NCI-H2107 (cell line): ENCODE data around the gene VAMP3.

Source experiments
- DNase-seq: peaks from one replicate; lab custom pipeline; 2025; lab: John Stamatoyannopoulos, UW

VAMP3 gene, protein sequence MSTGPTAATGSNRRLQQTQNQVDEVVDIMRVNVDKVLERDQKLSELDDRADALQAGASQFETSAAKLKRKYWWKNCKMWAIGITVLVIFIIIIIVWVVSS

DNA sequence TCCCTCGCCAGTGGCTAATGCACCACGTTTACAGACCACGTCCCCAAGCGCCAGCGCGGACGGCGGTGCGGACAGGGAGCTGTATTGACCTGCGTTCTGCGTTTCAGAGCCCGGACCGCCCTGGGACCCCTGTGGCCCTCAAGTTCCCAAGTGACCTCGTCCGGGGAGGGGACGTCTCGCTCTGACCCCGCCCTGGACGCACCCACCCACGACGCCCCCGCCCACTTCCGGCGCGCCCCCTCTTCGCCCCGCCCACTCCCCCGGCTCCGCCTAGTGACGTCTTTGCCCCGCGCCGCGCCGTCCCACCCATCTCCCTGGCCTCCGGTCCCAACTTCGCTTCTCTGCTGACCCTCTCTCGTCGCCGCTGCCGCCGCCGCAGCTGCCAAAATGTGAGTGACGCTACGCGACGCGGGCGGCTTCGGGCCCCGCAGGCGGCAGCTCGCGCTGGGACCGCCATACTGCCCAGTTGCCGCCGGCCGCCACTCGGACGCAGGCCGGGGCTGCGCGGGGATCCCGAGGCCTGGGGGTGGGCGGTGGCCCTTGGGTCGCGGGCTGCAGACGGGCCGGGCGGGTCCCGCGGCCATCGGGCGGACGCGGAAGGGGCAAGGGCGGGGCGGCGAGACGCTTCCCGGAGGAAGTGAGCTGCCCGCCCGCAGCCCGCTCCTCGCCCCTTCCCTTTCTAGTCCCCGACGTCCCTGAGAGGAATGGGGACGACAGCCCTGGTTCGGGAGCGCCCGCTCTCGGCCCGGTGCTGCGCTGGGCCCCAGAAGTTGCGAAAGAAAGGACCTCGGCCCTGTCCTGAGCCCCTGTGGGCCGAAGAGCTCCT lies at the start of gene VAMP3:
VAMP3 (plus strand) TSS at position 300 of the 826 bp plus-strand sequence; CDS start at position 388, 88 bp downstream.
- DNase-seq = no peak

DNA sequence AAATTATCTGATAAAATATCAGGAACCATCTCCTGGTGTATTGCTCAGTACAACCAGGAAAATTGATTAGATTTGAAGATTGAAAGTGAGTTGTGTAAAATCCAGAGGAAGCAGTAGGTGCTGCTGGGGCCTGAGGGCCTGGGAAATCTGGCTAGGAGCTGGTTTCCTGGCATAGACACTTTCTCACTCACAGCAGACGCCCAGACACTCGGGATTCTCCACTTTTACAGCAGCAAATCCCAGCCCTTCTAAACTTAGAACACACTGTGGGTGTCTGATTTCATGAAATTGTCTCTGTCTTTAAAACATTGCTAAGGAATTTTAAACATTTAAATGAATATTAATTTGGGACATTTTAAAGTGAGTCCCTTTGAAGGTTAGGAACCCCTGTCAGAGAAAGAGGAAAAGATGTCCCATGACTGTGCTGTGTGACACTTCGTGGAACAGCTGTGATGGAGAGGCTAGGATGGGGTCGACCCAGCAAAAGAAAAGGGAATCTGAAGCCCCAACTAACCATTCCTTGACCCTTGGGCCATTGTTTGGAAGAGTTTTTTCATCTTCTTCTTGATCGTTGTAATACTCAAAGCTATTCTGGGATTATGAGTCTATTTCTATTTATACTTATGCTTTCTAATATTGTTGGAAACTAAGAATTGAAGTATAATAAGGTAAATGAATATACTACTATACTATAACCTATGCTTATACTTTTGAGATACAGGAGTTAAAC lies 49.0 kb upstream of the VAMP3 start:
- no peak for DNase-seq

DNA sequence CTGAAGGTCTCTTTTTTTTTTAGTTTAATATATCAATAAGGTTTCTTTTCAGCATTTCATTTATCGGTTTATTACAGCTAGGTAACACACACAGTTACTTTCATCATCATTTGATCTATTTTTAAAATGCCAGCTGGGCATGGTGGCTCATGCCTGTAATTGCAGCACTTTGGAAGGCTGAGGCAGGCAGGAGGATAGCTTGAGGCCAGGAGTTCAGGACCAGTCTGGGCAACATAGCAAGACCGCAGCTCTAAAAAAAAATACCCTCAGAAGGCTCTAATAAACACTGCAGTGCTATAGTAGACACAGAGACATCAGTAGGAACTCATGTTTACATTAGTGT lies 48.5 kb upstream of the VAMP3 start:
- DNase-seq = no peak

DNA sequence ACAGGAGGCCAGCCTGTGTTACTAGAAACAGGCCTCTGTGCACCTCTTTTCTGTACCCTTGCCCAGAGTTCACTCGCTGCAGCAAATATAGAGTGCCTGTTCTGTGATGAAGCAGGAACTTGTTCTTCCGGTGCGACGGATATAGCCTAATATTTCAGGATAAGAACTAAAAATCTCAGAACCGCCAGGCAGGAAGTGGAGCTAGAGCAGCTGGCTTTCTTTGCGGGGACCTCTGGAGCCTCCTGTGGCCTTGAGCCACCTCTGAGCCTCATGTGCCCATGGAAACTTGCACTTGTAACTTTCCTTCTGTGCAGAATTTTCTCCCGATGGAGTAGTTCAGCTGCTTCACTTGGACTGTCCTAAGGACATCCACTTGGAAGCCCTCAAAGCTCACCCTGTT lies 44.5 kb upstream of the VAMP3 start:
- DNase-seq = no peak

DNA sequence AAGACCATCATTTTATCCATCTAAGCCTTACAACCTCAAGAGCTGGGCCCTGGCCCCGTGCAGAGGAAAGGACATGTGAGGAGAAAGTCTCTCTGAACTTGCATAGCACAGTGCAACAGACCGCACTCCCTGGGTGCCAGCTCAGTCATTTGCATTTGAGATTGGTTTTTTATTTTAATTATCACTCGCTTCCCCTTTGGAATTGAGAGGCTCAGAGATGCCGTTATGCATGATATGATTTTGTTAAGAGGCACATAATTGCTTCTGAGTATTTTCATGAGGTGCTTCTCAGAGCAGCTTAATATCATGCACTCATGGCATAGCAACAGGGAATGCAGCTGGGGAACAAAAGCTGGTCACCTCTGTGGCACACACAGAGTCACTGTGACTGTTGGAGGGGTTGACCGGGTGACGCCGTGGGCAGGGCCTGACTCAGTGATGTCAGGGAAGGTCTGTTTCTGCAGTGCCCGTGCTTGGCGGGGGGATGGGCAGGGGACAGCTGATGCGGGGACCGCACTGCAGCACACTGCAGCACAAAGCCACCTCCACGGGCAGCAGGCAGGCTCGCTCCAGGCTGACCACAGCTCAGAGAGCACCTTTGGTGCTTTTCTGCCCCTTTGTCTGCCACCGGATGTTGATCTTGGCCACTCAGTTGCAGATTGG lies 43.2 kb upstream of the VAMP3 start:
- DNase-seq = no peak

DNA sequence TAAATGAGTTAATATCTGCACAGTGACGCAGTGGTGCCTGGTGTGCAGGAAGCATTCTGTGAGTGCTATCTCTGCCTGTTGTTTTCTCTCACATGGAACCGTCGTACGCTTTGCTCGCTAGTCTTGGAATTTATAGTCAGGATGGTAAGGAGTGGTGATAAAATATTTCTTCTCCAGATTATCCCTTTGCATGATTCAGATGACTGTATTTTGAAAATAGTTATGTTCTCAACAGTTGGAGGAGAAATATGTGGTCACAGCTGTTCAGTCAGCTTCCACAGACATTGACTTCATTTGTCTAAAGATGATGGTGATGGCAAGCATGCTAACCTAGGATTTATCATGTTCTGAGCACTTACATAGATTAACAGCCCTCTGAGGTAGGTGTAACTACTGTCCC lies 41.3 kb upstream of the VAMP3 start:
- no peak for DNase-seq

DNA sequence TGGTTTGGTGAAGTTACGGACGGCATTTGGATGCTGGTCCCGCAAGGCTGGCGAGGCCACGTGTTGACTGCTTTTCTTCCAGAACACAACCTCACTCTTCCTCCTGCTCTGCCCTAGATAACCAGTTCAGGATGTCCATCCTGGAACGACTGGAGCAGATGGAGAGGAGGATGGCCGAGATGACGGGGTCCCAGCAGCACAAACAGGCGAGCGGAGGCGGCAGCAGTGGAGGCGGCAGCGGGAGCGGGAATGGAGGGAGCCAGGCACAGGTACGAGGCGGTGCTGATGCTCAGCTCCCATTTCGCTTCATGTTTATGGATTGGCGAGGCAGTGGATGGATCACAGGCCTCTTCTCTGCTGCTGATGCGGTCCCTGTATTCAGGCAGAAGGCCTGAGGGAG lies 38.8 kb upstream of the VAMP3 start:
- DNase-seq = no peak

DNA sequence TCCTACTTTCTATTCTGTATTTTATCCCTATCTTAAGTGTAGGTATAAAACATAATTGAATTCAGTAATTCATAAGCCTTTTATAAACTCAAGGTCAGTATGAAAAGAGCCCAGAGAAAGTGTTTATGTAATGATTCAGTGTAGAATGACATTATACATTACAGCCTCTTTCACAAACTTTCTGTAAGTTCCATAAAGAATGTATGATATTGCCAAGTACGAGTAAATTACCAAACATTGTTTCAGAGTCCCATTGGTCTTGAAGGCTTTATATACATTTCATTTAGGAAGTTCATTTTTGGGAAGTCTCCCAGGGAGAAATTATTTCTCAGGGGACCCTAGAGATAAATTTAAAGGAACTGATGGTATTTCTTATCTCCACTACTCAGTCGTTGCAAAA lies 37.8 kb upstream of the VAMP3 start:
- no peak for DNase-seq

DNA sequence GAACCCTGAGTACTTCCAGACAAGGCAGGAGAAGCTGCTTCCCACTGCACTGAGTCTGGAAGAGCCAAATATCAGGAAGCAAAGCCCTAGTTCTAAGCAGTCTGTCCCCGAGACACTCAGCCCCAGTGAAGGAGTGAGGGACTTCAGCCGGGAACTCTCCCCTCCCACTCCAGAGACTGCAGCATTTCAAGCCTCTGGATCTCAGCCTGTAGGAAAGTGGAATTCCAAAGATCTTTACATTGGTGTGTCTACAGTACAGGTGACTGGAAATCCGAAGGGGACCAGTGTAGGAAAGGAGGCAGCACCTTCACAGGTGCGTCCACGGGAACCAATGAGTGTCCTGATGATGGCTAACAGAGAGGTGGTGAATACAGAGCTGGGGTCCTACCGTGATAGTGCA lies 33.1 kb upstream of the VAMP3 start:
- DNase-seq = no peak

DNA sequence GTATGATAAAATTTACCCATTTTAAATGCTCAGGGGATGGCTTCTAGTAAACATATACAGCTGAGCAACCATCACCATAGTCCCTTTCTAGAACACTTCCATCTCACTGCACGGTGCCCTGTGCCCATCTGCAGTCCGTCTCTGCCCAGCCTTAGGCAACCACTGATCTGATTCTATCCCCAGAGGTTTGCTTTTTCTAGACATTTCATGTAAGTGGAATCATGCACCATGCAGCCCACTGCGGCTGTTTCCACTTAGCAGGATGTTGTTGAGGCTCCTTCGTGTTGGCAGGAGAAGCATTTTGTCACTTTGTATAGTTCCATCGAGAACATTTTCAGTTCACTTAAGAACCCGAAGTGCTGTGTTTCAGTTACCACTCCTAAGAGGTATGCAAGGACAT lies 27.8 kb upstream of the VAMP3 start:
- no peak for DNase-seq

DNA sequence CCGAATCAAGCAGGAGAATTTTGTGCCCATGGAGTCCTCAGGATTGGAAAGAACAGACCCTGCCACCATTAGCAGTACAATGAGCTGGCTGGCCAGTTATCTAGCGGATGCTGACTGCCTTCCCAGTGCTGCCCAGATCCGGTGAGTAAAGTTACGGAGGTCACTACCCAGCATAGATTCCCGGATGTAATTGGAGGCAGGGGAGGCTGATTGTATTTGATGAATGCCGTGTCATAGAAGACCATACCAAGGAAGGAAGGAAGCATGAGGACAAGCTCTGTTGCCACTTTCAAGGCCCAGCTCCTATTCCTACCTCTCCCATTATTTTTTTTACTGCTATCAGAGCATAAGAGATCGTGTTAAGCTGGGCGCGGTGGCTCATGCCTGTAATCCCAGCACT lies 26.2 kb upstream of the VAMP3 start:
- DNase-seq = no peak

DNA sequence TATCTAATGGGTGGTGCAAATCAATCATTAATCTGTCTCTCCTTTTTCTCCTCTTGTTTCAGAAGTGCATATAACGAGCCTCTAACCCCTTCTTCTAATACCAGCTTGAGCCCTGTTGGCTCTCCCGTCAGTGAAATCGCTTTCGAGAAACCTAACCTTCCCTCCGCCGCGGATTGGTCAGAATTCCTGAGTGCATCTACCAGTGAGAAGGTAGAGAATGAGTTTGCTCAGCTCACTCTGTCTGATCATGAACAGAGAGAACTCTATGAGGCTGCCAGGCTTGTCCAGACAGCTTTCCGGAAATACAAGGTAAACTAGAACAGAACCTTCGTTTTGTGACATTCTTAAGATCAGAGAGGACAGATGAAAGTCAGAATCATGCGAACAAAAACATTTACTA lies 25.3 kb upstream of the VAMP3 start:
- no peak for DNase-seq

DNA sequence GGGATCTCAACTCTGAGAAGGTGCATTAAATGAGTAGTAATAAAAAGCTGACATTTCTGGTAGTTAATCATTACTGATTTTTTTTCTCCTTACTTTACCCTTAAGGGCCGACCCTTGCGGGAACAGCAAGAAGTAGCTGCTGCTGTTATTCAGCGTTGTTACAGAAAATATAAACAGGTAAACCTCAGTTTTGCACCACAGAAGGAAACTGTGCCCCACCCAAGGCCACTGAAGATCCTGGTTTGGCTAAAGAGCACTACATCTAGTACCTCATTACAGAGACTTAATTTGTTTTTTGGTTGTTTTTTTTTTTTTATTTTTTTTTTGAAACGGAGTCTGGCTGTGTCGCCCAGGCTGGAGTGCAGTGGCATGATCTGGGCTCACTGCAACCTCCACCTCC lies 23.5 kb upstream of the VAMP3 start:
- DNase-seq = no peak

DNA sequence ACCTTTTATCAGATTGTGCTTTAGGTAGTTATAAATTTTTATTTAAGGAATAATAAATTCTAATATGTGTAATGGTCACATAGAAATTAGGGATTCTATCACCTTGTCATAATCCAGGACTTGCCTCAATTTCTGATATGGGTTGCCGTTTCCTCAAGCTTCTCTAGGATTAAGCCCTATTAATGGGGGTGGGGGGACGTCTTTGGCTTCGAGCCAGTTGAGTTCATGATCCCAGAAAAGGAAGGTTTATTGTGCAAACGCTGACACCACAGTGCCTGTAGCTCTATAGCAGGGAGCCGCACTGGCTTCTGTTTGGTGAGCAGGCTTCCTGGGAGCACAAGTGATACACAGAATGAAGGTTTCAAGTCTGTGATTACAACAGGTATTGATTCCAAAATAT lies 22.0 kb upstream of the VAMP3 start:
- no peak for DNase-seq

DNA sequence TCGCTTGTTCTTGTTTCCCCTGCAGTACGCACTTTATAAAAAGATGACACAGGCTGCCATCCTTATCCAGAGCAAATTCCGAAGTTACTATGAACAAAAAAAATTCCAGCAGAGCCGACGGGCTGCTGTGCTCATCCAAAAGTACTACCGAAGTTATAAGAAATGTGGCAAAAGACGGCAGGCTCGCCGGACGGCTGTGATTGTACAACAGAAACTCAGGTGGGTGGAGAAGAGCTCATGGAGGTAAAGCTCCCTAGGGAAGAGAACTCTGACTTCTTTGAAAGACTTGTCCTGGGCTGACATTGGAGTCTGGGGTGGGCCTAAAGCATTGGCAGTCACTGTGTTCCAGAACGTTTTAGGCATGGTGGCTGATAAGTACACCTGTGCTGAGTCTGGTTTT lies 19.9 kb upstream of the VAMP3 start:
- no peak for DNase-seq

DNA sequence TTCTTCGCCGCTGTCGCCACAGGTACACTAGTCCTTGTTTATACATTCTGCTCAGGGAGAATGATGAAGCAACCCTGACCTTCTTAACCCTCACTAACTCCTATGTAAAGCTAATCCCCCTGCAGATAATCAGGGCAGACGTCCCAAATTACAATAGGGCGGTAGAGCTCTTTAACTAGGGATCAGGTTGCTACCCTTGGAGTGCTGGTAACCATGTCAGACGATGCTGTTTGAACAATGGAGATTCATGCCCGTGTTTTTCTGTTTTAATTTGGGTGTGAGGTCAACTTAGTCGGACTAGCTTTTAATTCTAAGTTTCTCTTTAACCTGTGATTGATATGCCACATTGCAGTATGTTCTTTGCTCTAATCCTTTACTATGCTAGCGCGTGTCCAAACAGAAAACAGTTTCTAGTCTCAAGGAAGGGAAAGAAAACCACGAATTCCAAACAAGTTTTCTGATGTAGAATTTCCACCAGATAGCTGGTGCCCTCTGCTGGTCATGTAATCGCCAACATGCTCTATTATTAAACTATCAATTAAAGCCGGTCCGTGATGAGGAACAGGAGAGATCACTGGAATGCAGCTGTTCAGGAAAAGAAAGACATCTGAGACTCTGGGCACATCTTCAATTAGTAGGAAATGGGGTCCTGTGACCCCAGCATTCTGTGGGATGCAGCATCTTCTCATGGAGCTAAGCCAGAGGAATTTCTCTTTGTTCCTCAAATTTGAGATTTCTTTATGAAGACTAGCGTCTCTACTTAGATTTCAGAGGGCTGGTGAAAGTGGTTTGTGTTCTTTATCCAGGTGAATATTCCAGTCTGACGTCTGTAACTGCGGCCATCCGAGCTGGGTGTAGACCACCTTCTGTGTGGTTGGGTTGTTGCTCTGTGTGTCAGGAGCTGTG lies 18.3 kb upstream of the VAMP3 start:
- no peak for DNase-seq

DNA sequence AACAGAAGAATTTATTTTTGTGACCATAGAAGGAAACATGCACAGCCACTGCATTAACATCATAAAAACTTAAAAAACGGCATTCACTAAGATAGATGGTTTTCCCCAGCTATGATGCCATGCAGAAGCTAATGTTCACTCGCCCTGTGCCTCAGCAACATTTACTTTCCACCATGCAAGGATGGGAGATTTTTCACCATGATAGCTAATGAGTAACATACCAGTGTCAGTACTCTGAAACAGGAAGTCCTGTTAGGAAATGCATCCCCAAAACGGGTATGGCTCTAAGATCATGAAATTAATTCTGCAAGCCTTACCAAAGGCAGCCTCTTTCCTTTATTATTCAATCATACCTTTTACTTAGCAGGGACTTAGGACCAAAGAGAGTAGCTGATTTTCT lies 17.5 kb upstream of the VAMP3 start:
- no peak for DNase-seq

DNA sequence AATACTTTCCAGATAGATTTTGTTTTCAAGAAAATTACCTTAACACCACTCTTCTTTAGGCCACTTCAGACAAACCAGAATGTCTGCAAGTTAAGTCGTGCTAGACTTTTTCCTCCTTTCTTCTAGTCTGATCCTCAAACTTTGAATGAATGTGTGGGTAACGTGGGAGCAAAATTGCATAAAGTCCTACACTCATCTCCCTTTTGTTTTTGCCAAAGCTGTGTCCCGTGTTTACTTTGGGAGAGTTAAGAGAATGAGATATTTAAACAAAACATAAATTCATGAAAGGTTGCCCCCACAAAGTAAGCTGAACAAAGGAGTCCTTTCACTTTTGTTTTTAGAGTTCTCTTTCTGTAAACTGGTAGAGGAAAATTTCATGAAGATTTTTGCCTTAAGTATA lies 16.9 kb upstream of the VAMP3 start:
- DNase-seq = no peak

DNA sequence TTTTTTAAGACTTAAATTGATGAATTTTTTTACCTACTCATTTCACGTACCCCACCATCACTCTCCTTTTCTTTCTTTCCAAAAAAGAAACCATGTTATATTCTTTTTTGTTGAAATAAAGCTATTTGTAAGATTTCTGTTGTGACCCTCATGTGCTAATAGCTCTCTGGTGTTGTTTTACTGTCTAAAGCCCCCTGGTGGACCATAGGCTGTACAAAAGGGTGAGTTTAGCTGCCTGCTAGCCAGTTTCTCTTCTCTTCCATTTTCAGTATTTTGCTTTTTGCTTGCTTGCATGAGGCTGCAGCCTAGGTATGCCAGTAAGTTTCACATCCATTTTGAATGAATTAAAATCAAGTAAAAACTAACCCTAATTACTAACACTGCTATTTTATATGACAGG lies 15.6 kb upstream of the VAMP3 start:
- no peak for DNase-seq

DNA sequence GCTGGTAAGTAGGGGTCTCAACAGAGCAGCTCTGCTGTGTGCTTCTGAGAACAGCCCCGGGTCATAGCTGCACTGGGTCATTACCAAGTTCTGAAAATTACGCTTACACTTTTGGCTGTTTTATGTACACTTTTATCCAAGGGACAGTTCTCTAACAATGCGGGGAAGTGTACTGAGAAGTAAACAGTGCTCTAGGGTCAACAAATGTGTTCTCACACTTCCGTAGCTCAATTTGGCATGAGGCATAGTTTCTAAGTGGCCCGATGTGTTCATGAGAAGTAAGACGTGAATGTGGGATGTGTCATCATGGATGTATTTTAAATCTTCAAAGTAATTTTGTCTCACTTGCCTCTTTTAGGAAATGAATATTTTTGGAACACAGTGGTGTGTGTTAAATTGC lies 10.9 kb upstream of the VAMP3 start:
- DNase-seq = no peak

DNA sequence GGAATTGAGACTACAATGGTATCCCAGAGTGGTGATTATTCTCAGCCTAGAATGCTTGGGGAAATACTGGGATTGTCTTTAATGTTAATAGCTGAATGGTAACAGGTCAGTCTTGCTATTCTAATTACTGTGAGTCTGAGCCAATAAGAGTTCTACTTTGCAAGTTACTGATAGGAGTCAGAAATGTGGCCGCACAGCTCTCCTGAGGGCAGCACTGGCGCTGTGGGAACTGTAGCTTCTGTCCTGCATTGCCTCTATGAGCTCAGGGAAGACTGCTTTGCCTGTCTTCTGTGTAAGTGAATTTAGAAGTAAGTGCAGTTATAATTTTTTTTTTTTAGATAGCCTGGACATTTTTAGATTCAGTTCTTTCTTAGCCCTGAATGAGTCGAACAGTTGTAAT lies 10.0 kb upstream of the VAMP3 start:
- DNase-seq = no peak

DNA sequence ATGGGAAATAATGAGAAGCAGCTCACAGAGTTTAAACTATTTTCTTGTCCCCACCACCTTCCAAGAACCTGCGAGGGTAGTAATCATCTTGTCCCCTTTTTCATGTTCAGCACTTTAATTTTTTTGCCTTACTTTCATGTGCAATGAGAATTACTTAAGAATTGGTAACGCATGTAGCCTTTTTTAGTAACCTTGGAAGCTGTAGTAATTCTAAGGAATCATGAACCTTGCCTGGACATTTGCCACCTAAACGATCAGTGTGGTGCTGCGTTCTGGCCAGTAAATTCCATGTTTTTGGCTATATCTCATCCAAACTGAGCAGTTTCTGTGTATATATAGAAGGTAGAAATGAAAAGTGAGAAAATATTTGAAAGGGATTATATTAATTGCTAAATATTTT lies 3.9 kb upstream of the VAMP3 start:
- DNase-seq = no peak
